K562 (cell line): Measurements from ENCODE around the gene SLC26A2. TPM values are rescaled to one million over a fixed set of nuclear protein-coding genes. Genes with fewer than 3 reads are reported as not detected.

ENCODE experiments used
- DMBX1 ChIP-seq: fragments of 250-450 bp; sonication (Bioruptor Pico); IDR thresholded peaks from 2 replicates; pipeline ENCODE4 v1.8.0; 2022; ENCODE audit warnings: inconsistent platforms, mild to moderate bottlenecking, moderate library complexity, borderline replicate concordance
- FOXA3 ChIP-seq, 2 experiments: fragments of 450-650 bp in 1 of 2; sonication (generic) in 1 of 2; formaldehyde crosslinking; IDR thresholded peaks in 1 of 2; conservative IDR thresholded peaks in 1 of 2; 2 replicates each; pipeline versions ENCODE4 v1.4.0 to v1.8.0; 2020 to 2022; ENCODE audit warnings: mild to moderate bottlenecking in 2 of 2, missing genetic modification reagents in 1 of 2
- KDM5B ChIP-seq: fragments of 200-600 bp; sonication (generic); IDR thresholded peaks from 2 replicates; pipeline ENCODE4 v1.6.1; 2012; ENCODE audit warnings: low read depth, mild to moderate bottlenecking, moderate library complexity, low read length, control low read depth, inconsistent platforms; ENCODE audit not compliant: insufficient replicate concordance
- KLF16 ChIP-seq: IDR thresholded peaks from 2 replicates; pipeline ENCODE4 v1.6.1; 2016; ENCODE audit warnings: antibody characterized with exemption
- MEIS2 ChIP-seq: fragments of 450-650 bp; IDR thresholded peaks from 2 replicates; pipeline ENCODE4 v1.6.1; 2014; ENCODE audit warnings: mild to moderate bottlenecking; ENCODE audit not compliant: partially characterized antibody
- NCOA1 ChIP-seq: fragments of 450-650 bp; IDR thresholded peaks from 2 replicates; pipeline ENCODE4 v1.6.1; 2016; ENCODE audit warnings: low read depth
- PHB2 ChIP-seq: fragments of 450-650 bp; IDR thresholded peaks from 2 replicates; pipeline ENCODE4 v1.6.1; 2017; ENCODE audit warnings: low read depth
- SIRT6 ChIP-seq: IDR thresholded peaks from one replicate; pipeline ENCODE4 v1.6.1; 2012; ENCODE audit warnings: low read depth, mild to moderate bottlenecking, control low read depth, inconsistent platforms, low read length, moderate library complexity
- TAF15 ChIP-seq: fragments of 200-400 bp; formaldehyde crosslinking; IDR thresholded peaks from 2 replicates; pipeline ENCODE4 v1.6.1; 2017; ENCODE audit warnings: mild to moderate bottlenecking, low read depth, low read length, moderate library complexity
- ZBTB7A ChIP-seq: IDR thresholded peaks from 2 replicates; pipeline ENCODE4 v1.6.1; 2011; ENCODE audit warnings: low read depth, mild to moderate bottlenecking, low read length, moderate library complexity, borderline replicate concordance; ENCODE audit not compliant: control insufficient read depth
- ZNF124 ChIP-seq: sonication (generic); formaldehyde crosslinking; IDR thresholded peaks from 2 replicates; pipeline ENCODE4 v1.8.1; 2022; ENCODE audit warnings: missing genetic modification reagents
- ZNF165 ChIP-seq: fragments of 250-450 bp; sonication (Bioruptor Pico); IDR thresholded peaks from 2 replicates; pipeline ENCODE4 v1.4.0; 2020; ENCODE audit warnings: borderline replicate concordance
- ZNF239 ChIP-seq: fragments of 250-450 bp; sonication (Bioruptor Pico); IDR thresholded peaks from 2 replicates; pipeline ENCODE4 v1.4.0; 2020; ENCODE audit warnings: mild to moderate bottlenecking
- ZNF717 ChIP-seq: fragments of 250-450 bp; sonication (Bioruptor Pico); IDR thresholded peaks from 2 replicates; pipeline ENCODE4 v1.5.0; 2021
- polyA plus RNA-seq, 8 experiments: library from polyadenylated mRNA; depleted of rRNA in 4 of 8; stranded (reverse) in 5 of 8; unstranded in 3 of 8; fragments of >200 nt; fragmentation: Nextera tagmentation in 2 of 8; fragmentation: Illumina TruSeq in 1 of 8; extraction: Ambion mirVana in 2 of 8; extraction: Trizol in 1 of 8; gene quantifications; 2 replicates each; pipeline versions ENCODE4 v1.2.1 to v1.2.3, GENCODE V29; 2011 to 2014; ENCODE audit warnings: inconsistent platforms in 1 of 8, missing spikeins in 1 of 8
- total RNA-seq, 7 experiments: library from RNA; depleted of rRNA in 6 of 7; stranded (reverse); fragments of >200 nt in 6 of 7; fragmentation: Illumina TruSeq in 2 of 7; extraction: Trizol in 2 of 7; gene quantifications; 2 replicates each; pipeline versions ENCODE4 v1.2.1 to v1.2.3, GENCODE V29; 2011 to 2021; ENCODE audit warnings: low replicate concordance in 1 of 7
- TF ChIP-seq, protein P1 (sequence below): fragments of 250-450 bp; sonication (Bioruptor Pico); IDR thresholded peaks from 2 replicates; pipeline ENCODE4 v1.8.0; 2022; ENCODE audit warnings: moderate library complexity, mild to moderate bottlenecking, inconsistent platforms
- TF ChIP-seq, protein P2 (sequence below): sonication (generic); formaldehyde crosslinking; IDR thresholded peaks from 2 replicates; pipeline ENCODE4 v1.8.1; 2023; ENCODE audit warnings: missing genetic modification reagents, mild to moderate bottlenecking, borderline replicate concordance
- TF ChIP-seq, protein P3 (sequence below): fragments of 200-400 bp; formaldehyde crosslinking; IDR thresholded peaks from 2 replicates; pipeline ENCODE4 v1.6.1; 2017; ENCODE audit warnings: mild to moderate bottlenecking, low read depth, low read length, moderate library complexity
- TF ChIP-seq, protein P4 (sequence below): sonication (generic); formaldehyde crosslinking; IDR thresholded peaks from 2 replicates; pipeline ENCODE4 v1.5.0; 2020; ENCODE audit warnings: missing genetic modification reagents

SLC26A2 gene
- total and polyA plus RNA-seq, 9 of the 15 experiments (the other 6 are each of a cell fraction or from before 2014, with no cell fraction given) = 1.1 to 6.3 (median 3.6) TPM

DNA sequence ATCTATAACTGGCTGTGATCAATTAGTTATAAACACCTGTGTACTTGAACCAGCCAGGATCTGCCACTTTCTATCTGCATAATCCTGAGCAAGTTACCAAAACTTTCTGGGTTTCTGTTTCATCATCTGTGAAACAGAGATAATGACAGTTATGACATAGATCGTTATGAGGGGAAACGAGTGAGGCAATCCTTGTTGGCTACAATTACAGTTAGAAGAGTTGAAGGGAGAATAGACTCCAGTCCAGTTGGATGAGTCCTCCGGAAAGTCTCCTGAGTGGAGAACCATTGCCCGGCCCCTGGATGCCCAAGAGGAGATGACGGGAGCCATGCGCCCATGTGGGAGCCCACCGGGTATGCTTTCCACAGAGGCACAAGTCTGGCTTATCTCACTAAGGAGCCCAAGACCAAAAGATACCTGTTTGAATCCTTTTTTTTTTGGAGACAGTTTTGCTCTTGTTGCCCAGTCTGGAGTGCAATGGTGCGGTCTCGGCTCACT, 20.4 kb upstream of the SLC26A2 start (continued):
- 0 out of 2 replicates have a peak, but pooled peaks have one; percentile 23 for TF ChIP-seq KLF16
- no peak for TF ChIP-seq KDM5B
- TF ChIP-seq, protein P1, sequence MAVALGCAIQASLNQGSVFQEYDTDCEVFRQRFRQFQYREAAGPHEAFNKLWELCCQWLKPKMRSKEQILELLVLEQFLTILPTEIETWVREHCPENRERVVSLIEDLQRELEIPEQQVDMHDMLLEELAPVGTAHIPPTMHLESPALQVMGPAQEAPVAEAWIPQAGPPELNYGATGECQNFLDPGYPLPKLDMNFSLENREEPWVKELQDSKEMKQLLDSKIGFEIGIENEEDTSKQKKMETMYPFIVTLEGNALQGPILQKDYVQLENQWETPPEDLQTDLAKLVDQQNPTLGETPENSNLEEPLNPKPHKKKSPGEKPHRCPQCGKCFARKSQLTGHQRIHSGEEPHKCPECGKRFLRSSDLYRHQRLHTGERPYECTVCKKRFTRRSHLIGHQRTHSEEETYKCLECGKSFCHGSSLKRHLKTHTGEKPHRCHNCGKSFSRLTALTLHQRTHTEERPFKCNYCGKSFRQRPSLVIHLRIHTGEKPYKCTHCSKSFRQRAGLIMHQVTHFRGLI = no peak; the same call in 1 of the 2 replicates
- TF ChIP-seq, protein P2, sequence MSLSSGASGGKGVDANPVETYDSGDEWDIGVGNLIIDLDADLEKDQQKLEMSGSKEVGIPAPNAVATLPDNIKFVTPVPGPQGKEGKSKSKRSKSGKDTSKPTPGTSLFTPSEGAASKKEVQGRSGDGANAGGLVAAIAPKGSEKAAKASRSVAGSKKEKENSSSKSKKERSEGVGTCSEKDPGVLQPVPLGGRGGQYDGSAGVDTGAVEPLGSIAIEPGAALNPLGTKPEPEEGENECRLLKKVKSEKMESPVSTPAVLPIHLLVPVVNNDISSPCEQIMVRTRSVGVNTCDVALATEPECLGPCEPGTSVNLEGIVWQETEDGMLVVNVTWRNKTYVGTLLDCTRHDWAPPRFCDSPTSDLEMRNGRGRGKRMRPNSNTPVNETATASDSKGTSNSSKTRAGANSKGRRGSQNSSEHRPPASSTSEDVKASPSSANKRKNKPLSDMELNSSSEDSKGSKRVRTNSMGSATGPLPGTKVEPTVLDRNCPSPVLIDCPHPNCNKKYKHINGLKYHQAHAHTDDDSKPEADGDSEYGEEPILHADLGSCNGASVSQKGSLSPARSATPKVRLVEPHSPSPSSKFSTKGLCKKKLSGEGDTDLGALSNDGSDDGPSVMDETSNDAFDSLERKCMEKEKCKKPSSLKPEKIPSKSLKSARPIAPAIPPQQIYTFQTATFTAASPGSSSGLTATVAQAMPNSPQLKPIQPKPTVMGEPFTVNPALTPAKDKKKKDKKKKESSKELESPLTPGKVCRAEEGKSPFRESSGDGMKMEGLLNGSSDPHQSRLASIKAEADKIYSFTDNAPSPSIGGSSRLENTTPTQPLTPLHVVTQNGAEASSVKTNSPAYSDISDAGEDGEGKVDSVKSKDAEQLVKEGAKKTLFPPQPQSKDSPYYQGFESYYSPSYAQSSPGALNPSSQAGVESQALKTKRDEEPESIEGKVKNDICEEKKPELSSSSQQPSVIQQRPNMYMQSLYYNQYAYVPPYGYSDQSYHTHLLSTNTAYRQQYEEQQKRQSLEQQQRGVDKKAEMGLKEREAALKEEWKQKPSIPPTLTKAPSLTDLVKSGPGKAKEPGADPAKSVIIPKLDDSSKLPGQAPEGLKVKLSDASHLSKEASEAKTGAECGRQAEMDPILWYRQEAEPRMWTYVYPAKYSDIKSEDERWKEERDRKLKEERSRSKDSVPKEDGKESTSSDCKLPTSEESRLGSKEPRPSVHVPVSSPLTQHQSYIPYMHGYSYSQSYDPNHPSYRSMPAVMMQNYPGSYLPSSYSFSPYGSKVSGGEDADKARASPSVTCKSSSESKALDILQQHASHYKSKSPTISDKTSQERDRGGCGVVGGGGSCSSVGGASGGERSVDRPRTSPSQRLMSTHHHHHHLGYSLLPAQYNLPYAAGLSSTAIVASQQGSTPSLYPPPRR = no peak
- no peak for TF ChIP-seq PHB2
- peak; percentile 85 for TF ChIP-seq NCOA1
- TF ChIP-seq, protein P3, sequence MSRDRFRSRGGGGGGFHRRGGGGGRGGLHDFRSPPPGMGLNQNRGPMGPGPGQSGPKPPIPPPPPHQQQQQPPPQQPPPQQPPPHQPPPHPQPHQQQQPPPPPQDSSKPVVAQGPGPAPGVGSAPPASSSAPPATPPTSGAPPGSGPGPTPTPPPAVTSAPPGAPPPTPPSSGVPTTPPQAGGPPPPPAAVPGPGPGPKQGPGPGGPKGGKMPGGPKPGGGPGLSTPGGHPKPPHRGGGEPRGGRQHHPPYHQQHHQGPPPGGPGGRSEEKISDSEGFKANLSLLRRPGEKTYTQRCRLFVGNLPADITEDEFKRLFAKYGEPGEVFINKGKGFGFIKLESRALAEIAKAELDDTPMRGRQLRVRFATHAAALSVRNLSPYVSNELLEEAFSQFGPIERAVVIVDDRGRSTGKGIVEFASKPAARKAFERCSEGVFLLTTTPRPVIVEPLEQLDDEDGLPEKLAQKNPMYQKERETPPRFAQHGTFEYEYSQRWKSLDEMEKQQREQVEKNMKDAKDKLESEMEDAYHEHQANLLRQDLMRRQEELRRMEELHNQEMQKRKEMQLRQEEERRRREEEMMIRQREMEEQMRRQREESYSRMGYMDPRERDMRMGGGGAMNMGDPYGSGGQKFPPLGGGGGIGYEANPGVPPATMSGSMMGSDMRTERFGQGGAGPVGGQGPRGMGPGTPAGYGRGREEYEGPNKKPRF = no peak
- TF ChIP-seq ZNF165 = no peak
- no peak for TF ChIP-seq SIRT6
- no peak for TF ChIP-seq ZBTB7A
- no peak for TF ChIP-seq TAF15
- no peak for TF ChIP-seq ZNF717 (CRISPR knock-in tag)
- TF ChIP-seq ZNF124 = no peak
- TF ChIP-seq FOXA3 (CRISPR knock-in tag; conservative IDR thresholded peaks at IDR 0.05 in 1 of 2, IDR thresholded peaks at IDR 0.05 in 1 of 2) = no peak
- TF ChIP-seq ZNF239 (CRISPR knock-in tag) = no peak; the same call in 1 of the 2 replicates
- TF ChIP-seq MEIS2 = peak; percentile 84
- TF ChIP-seq, protein P4, sequence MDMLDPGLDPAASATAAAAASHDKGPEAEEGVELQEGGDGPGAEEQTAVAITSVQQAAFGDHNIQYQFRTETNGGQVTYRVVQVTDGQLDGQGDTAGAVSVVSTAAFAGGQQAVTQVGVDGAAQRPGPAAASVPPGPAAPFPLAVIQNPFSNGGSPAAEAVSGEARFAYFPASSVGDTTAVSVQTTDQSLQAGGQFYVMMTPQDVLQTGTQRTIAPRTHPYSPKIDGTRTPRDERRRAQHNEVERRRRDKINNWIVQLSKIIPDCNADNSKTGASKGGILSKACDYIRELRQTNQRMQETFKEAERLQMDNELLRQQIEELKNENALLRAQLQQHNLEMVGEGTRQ = no peak
- TF ChIP-seq DMBX1 (CRISPR knock-in tag) = 0 out of 2 replicates have a peak, but pooled peaks have one; percentile 28
